CD4-positive, alpha-beta T cell (primary cell): Measurements from ENCODE around the gene SREBF2. TPM values are rescaled to one million over a fixed set of nuclear protein-coding genes. Genes with fewer than 3 reads are reported as not detected.

ENCODE experiments used
- ATAC-seq: fragments of 200-7000 bp; cut with Tn5 transposase; one replicate; pipeline ENCODE4 v1.10.0; 2022; ENCODE audit warnings: mild to moderate bottlenecking; ENCODE audit not compliant: poor library complexity
- CTCF ChIA-PET: fragments of 350-600 bp; sonication (Branson Sonifier 250); formaldehyde crosslinking; loops from one replicate; lab custom pipeline; 2021; ENCODE audit warnings: antibody characterized with exemption, inconsistent platforms; lab: Charles Lee
- POLR2A ChIA-PET: fragments of 350-600 bp; sonication (Branson Sonifier 250); formaldehyde crosslinking; loops from one replicate; lab custom pipeline; 2021; ENCODE audit warnings: antibody characterized with exemption, inconsistent platforms; lab: Charles Lee
- DNase-seq, 14 experiments: peaks; one replicate each; pipeline ENCODE4 v3.0.0-alpha.2; 2013 to 2020; ENCODE audit warnings: mixed read lengths in 2 of 14
- H3K27ac ChIP-seq, 2 donors: one replicate each; pipeline versions ENCODE4 v1.5.1 to v1.7.0; 2013; ENCODE audit warnings: low read length in 2 of 2, low read depth in 1 of 2, mild to moderate bottlenecking in 1 of 2
- H3K27me3 ChIP-seq, 2 experiments: 1 replicate in 1 of 2; 2 replicates in 1 of 2; pipeline versions ENCODE4 v1.6.1 to v1.7.0; 2013; ENCODE audit warnings: low read length in 2 of 2, control low read depth in 1 of 2, mild to moderate bottlenecking in 1 of 2, moderate library complexity in 1 of 2; ENCODE audit not compliant: insufficient read depth in 2 of 2, control insufficient read depth in 1 of 2
- H3K36me3 ChIP-seq: one replicate; pipeline ENCODE4 v1.6.1; 2013; ENCODE audit warnings: low read length, control low read depth; ENCODE audit not compliant: insufficient read depth
- H3K4me1 ChIP-seq: one replicate; pipeline ENCODE4 v1.6.1; 2013; ENCODE audit warnings: low read length, control low read depth; ENCODE audit not compliant: insufficient read depth
- H3K4me3 ChIP-seq: one replicate; pipeline ENCODE4 v1.5.1; 2013; ENCODE audit warnings: mild to moderate bottlenecking, low read length, moderate library complexity
- H3K9me3 ChIP-seq, 2 experiments: 1 replicate in 1 of 2; 2 replicates in 1 of 2; pipeline versions ENCODE4 v1.6.1 to v1.7.0; 2013; ENCODE audit warnings: low read length in 2 of 2, mild to moderate bottlenecking in 2 of 2, control low read depth in 1 of 2, moderate library complexity in 1 of 2; ENCODE audit not compliant: control insufficient read depth in 1 of 2, insufficient read depth in 1 of 2
- H3K27ac Mint-ChIP-seq: one replicate; pipeline ENCODE4 v1.8.0; 2020; ENCODE audit warnings: mixed read lengths
- H3K27me3 Mint-ChIP-seq: one replicate; pipeline ENCODE4 v1.8.0; 2021; ENCODE audit warnings: mixed read lengths
- H3K36me3 Mint-ChIP-seq: one replicate; pipeline ENCODE4 v1.8.0; 2021; ENCODE audit warnings: low read depth, mixed read lengths
- H3K4me1 Mint-ChIP-seq: one replicate; pipeline ENCODE4 v1.8.0; 2021; ENCODE audit warnings: low read depth, mixed read lengths
- H3K4me3 Mint-ChIP-seq: one replicate; pipeline ENCODE4 v1.8.0; 2020; ENCODE audit warnings: mild to moderate bottlenecking, mixed read lengths
- H3K9me3 Mint-ChIP-seq: one replicate; pipeline ENCODE4 v1.8.0; 2020; ENCODE audit warnings: mixed read lengths
- intact Hi-C, 2 experiments: fragments of 100-400 bp; cut with DNase I in 1 of 2; cut with micrococcal nuclease in 1 of 2; formaldehyde crosslinking; loops; one replicate each; pipeline versions ENCODE4 v1.15.1 to v1.9.0; 2023 to 2025; cut with DNase I, micrococcal nuclease
- total RNA-seq, 174 experiments: library from RNA in 2 of 174; stranded (reverse) in 2 of 174; gene quantifications; one replicate each; pipeline ENCODE4 v1.2.3 and lab custom pipeline; 2021 to 2026
- TF ChIP-seq, protein P1 (sequence below): fragments of 200-600 bp; IDR thresholded peaks from one replicate; pipeline ENCODE4 v1.8.0; 2022; ENCODE audit warnings: antibody characterized with exemption, mild to moderate bottlenecking

The SREBF2 gene
- total RNA-seq, 2 experiments from 2014 or later: 67.2 to 69.9 TPM

DNA sequence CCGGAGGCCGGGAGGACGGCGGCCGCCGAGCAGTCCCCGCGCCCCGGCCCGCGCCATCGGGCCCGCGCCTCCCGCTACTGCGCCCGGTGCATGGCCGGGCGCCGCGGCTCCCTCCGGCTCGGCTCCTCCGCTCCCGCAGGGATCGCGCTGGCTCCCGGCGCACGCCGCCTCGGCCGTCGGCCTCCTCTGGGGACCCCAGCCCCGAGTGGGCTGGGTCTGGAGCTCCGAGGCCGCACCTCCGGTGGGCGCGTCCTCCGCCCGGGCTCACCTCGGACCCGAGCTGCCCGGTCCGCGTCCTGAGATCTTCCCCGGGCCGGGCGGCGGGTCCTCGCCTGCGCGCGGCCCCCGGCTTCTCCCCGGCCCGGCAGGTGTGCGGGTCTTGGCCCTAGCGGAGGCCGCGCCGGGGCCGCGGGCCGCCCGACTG lies 81.7 kb downstream of the SREBF2 start:
- no peak overlapping the region for H3K4me3 ChIP-seq

DNA sequence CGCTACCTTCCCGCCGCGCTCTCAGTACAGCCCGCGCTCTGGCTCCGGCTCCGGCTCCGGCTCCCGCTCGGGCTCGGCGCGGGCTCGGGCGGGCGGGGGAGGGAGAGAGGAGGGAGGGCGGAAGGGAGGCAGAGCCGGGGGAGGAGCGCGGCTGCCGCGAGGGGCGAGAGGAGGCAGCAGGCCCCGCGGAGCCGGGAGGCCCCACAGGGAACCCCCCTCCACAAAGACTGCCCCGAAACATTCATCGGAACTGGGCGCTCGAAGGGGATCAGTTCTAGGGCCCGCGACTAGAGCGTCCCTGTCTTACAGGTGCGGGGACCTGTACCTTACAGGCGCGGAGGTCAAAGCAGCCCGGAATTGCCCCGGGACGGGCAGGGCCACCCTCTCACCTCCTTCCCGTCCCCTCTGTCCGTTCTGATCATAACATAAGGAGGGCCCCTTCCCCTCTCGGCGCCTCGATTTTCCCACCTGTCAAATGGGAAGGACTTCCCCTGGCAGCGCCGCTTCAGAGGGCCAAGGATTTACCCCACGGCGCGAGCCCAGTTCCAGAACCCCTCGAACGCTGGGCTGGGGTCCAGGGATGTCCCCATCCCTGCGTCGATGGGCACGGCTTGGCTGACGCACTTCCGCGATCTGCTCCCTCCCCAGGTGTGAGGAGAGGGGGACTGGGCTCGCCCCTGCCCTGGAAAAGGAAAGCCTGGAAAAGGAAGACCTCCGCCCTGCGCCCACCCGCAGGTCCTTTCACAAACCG lies 82.3 kb downstream of the SREBF2 start, which contains the start of gene SHISA8:
SHISA8 (minus strand) TSS at position 40 of the 751 bp plus-strand sequence. CDS start 407 bp downstream, outside the sequence.
- Mint-ChIP-seq H3K27me3 (peaks cover 50% of the 10 kb centered on the region), H3K36me3 (no peaks in the 10 kb centered on the region), H3K4me1 (peaks cover 21% of the 10 kb centered on the region), H3K27ac (no peak within 1 kb of the TSS), H3K9me3 (no peaks in the 10 kb centered on the region), H3K4me3 (peak within 1 kb of the TSS; percentile 69)
- no peak within 1 kb of the TSS for H3K27ac ChIP-seq
- H3K27me3 ChIP-seq: peaks cover 43 to 47% of the 10 kb centered on the region in 2 experiments
- peak within 1 kb of the TSS; percentile 39 for H3K4me3 ChIP-seq
- DNase-seq (peak; percentile 39 to 81 (median 63)), ATAC-seq (peak; percentile 75)
- POLR2A ChIA-PET: interaction anchor here (1.0 kb wide), 1 partner anchor 25 kb away, joined by 3 read pairs; no protein-coding TSS in a partner anchor
- CTCF ChIA-PET: no interaction called here
- peaks cover 50% of the 10 kb centered on the region for H3K4me1 ChIP-seq
- H3K36me3 ChIP-seq: no peaks in the 10 kb centered on the region
- peaks cover 0 to 28% of the 10 kb centered on the region in 2 experiments for H3K9me3 ChIP-seq
- TF ChIP-seq, protein P1, sequence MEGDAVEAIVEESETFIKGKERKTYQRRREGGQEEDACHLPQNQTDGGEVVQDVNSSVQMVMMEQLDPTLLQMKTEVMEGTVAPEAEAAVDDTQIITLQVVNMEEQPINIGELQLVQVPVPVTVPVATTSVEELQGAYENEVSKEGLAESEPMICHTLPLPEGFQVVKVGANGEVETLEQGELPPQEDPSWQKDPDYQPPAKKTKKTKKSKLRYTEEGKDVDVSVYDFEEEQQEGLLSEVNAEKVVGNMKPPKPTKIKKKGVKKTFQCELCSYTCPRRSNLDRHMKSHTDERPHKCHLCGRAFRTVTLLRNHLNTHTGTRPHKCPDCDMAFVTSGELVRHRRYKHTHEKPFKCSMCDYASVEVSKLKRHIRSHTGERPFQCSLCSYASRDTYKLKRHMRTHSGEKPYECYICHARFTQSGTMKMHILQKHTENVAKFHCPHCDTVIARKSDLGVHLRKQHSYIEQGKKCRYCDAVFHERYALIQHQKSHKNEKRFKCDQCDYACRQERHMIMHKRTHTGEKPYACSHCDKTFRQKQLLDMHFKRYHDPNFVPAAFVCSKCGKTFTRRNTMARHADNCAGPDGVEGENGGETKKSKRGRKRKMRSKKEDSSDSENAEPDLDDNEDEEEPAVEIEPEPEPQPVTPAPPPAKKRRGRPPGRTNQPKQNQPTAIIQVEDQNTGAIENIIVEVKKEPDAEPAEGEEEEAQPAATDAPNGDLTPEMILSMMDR: no peak
- intact Hi-C loops: no loop called here

More for the DNA sequence above, 81.7 kb downstream of the SREBF2 start:
- Mint-ChIP-seq H3K36me3 (no peaks in the 10 kb centered on the region), H3K4me1 (peaks cover 21% of the 10 kb centered on the region), H3K27me3 (peaks cover 50% of the 10 kb centered on the region), H3K27ac (no peak overlapping the region), H3K9me3 (no peaks in the 10 kb centered on the region), H3K4me3 (no peak overlapping the region)
- intact Hi-C loops: no loop called here
- no peaks in the 10 kb centered on the region for H3K36me3 ChIP-seq
- no peak for ATAC-seq
- POLR2A ChIA-PET: interaction anchor here (1.0 kb wide), 1 partner anchor 26 kb away, joined by 3 read pairs; no protein-coding TSS in a partner anchor
- TF ChIP-seq, protein P1: no peak
- H3K27ac ChIP-seq: no peak overlapping the region
- CTCF ChIA-PET: no interaction called here
- peaks cover 46% of the 10 kb centered on the region for H3K4me1 ChIP-seq
- peaks cover 44 to 47% of the 10 kb centered on the region in 2 experiments for H3K27me3 ChIP-seq
- peaks cover 0 to 28% of the 10 kb centered on the region in 2 experiments for H3K9me3 ChIP-seq
- DNase-seq: no peak

DNA sequence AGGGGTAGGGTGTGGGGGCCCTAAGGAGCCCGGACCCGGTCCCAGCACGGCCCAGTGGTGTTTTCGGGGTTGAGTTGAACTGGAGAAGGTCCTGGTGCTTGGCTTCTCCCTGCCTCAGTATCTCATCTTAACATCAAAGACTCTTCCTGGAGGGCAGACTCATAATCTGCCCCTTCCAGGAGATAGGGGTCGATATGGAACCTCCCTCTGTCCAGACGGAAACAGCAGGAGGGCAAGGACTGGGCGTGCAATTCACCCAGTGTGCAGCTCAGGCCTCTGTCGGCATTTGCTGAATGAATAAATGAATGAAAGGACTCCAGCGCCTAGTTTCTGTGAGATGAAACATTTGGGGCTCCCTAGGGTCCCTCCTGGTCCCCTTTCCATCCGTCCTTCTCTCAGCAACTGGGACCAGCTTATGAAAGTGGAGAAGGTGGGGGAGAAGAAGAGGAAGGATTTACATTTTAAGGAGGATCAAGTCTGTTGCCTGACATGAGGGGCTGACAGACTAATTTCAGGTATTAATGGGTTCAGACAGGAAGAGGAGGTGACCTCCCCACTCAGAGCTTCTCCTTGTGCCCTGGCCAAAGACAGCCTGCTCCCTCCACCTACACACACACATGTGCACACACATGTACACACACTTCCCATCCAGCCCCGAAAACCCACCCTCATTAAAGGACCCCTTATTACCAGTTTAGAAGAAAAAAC lies 83.0 kb downstream of the SREBF2 start:
- TF ChIP-seq, protein P1: no peak
- no peak overlapping the region for H3K27ac Mint-ChIP-seq
- ATAC-seq (no peak), DNase-seq (no peak)
- no peaks in the 10 kb centered on the region for H3K9me3 Mint-ChIP-seq
- peak overlapping the region; percentile 69 for H3K4me3 Mint-ChIP-seq
- intact Hi-C loops: no loop called here
- peaks cover 0 to 28% of the 10 kb centered on the region in 2 experiments for H3K9me3 ChIP-seq
- H3K4me1 ChIP-seq: peaks cover 46% of the 10 kb centered on the region
- H3K36me3 ChIP-seq: no peaks in the 10 kb centered on the region
- POLR2A ChIA-PET: interaction anchor here (0.6 kb wide), 1 partner anchor 11 kb away, joined by 3 read pairs; the partner anchor contains the start of gene TNFRSF13C
- no peak overlapping the region for H3K27ac ChIP-seq
- CTCF ChIA-PET: interaction anchor here (2.2 kb wide), 1 partner anchor 10 kb away, joined by 8 read pairs; the partner anchor contains the start of gene TNFRSF13C
- peaks cover 21% of the 10 kb centered on the region for H3K4me1 Mint-ChIP-seq
- H3K4me3 ChIP-seq: no peak overlapping the region
- no peaks in the 10 kb centered on the region for H3K36me3 Mint-ChIP-seq
- peaks cover 47% of the 10 kb centered on the region for H3K27me3 Mint-ChIP-seq
- H3K27me3 ChIP-seq: peaks cover 40 to 45% of the 10 kb centered on the region in 2 experiments
